Panc1 (cell line): ENCODE measurements around the gene SEL1L2.

ENCODE experiments used
- POLR2AphosphoS5 ChIP-seq: IDR thresholded peaks from 2 replicates; pipeline ENCODE4 v1.6.1; 2012; ENCODE audit warnings: mild to moderate bottlenecking, low read depth, low read length, moderate library complexity
- SIN3A ChIP-seq: IDR thresholded peaks from 2 replicates; pipeline ENCODE4 v1.6.1; 2012; ENCODE audit warnings: low read depth, mild to moderate bottlenecking, low read length, moderate library complexity, borderline replicate concordance; ENCODE audit not compliant: insufficient read depth
- TCF7L2 ChIP-seq: IDR thresholded peaks from 2 replicates; pipeline ENCODE4 v1.6.1; 2011; ENCODE audit warnings: mild to moderate bottlenecking, low read depth, low read length, inconsistent platforms
- TF ChIP-seq, protein P1 (sequence below): fragments of 450-650 bp; IDR thresholded peaks from 2 replicates; pipeline ENCODE4 v1.5.1; 2017; ENCODE audit warnings: mild to moderate bottlenecking
- TF ChIP-seq, protein P2 (sequence below), 2 experiments: IDR thresholded peaks; 2 replicates each; pipeline ENCODE4 v1.6.1; 2011 to 2012; ENCODE audit warnings: low read depth in 2 of 2, control low read depth in 1 of 2, low read length in 1 of 2, mild to moderate bottlenecking in 1 of 2, moderate library complexity in 1 of 2; ENCODE audit not compliant: insufficient read depth in 1 of 2

DNA sequence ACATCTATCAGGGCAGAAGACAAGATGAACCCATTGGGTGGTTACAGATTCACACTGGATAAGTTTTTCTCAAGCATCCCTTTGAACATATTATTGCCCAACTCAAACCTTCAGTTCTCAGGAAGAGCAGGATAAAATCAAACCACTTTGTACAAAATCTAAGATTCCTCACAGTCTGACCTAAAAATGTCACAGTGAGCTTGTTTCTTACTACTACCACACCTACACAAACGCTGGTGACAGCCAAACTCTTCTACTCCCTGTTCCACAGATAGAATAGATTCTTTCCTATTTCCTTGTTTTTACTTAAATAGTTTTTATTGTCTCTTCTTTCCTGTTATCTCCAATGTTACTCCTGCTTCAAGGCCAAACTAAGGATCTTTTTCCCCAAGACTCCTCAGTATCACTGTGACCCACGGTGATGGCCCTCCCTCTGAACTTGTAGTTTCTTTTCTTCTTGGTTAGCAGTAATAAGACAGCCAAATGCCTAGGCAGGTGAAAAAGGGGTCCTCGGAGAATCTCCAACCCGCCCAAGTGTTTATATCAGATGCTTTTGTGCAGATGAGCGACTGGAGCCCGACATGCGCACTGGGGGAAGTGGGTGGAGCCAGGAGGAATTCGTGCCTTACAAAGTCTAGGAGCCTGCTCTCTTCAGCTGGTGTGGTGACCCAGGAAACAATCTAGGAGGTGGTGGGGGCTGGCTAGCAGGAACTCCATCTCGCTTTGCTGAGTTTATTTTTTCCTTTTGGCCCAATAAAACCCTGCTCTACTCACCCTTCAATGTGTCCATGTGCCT is 53.4 kb downstream of the SEL1L2 start:
- TF ChIP-seq, protein P1, sequence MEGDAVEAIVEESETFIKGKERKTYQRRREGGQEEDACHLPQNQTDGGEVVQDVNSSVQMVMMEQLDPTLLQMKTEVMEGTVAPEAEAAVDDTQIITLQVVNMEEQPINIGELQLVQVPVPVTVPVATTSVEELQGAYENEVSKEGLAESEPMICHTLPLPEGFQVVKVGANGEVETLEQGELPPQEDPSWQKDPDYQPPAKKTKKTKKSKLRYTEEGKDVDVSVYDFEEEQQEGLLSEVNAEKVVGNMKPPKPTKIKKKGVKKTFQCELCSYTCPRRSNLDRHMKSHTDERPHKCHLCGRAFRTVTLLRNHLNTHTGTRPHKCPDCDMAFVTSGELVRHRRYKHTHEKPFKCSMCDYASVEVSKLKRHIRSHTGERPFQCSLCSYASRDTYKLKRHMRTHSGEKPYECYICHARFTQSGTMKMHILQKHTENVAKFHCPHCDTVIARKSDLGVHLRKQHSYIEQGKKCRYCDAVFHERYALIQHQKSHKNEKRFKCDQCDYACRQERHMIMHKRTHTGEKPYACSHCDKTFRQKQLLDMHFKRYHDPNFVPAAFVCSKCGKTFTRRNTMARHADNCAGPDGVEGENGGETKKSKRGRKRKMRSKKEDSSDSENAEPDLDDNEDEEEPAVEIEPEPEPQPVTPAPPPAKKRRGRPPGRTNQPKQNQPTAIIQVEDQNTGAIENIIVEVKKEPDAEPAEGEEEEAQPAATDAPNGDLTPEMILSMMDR, result no peak
- TF ChIP-seq, protein P2, sequence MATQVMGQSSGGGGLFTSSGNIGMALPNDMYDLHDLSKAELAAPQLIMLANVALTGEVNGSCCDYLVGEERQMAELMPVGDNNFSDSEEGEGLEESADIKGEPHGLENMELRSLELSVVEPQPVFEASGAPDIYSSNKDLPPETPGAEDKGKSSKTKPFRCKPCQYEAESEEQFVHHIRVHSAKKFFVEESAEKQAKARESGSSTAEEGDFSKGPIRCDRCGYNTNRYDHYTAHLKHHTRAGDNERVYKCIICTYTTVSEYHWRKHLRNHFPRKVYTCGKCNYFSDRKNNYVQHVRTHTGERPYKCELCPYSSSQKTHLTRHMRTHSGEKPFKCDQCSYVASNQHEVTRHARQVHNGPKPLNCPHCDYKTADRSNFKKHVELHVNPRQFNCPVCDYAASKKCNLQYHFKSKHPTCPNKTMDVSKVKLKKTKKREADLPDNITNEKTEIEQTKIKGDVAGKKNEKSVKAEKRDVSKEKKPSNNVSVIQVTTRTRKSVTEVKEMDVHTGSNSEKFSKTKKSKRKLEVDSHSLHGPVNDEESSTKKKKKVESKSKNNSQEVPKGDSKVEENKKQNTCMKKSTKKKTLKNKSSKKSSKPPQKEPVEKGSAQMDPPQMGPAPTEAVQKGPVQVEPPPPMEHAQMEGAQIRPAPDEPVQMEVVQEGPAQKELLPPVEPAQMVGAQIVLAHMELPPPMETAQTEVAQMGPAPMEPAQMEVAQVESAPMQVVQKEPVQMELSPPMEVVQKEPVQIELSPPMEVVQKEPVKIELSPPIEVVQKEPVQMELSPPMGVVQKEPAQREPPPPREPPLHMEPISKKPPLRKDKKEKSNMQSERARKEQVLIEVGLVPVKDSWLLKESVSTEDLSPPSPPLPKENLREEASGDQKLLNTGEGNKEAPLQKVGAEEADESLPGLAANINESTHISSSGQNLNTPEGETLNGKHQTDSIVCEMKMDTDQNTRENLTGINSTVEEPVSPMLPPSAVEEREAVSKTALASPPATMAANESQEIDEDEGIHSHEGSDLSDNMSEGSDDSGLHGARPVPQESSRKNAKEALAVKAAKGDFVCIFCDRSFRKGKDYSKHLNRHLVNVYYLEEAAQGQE (IDR thresholded peaks at IDR 0.05; ENCODE audit: insufficient read depth in 1 of 2, low read depth in 2 of 2, low read length in 1 of 2), result no peak
- no peak for TF ChIP-seq TCF7L2
- TF ChIP-seq POLR2AphosphoS5, result no peak
- TF ChIP-seq SIN3A, result no peak
